Measurements from ENCODE around the gene DHRS3.
"Not testable (repeated sequence)": the region's sequence is repeated elsewhere in the genome, so short reads cannot be mapped to it uniquely, and the experiment has no call there.

DHRS3 gene

GRCh38 chr1:12577020-12577419, 41.0 kb downstream of the DHRS3 start:
- DNase-seq (ENCODE audit: low read depth in 2 of 2), result no peak

- no peak for DNase-seq (ENCODE audit: low read depth in 2 of 2)
These were observed 43.3 kb downstream of the DHRS3 start for GRCh38 chr1:12574757-12575139.

- DNase-seq (ENCODE audit: low read depth in 2 of 2), result no peak
These were observed 44.8 kb downstream of the DHRS3 start for GRCh38 chr1:12573015-12573825.

GRCh38 chr1:12572522-12572921, 45.5 kb downstream of the DHRS3 start:
- no peak for DNase-seq (ENCODE audit: low read depth in 2 of 2)

- DNase-seq (ENCODE audit: low read depth in 2 of 2), result no peak
These were observed 47.7 kb downstream of the DHRS3 start for GRCh38 chr1:12570291-12570690.

GRCh38 chr1:12568009-12568767, 49.8 kb downstream of the DHRS3 start:
- no peak for DNase-seq (ENCODE audit: low read depth in 2 of 2)

- no peak for DNase-seq (ENCODE audit: low read depth in 2 of 2)
These were observed 50.7 kb downstream of the DHRS3 start for GRCh38 chr1:12567288-12567819.

GRCh38 chr1:12566484-12567287, 51.3 kb downstream of the DHRS3 start:
- DNase-seq (ENCODE audit: low read depth in 2 of 2), result no peak

GRCh38 chr1:12565966-12566352, 52.1 kb downstream of the DHRS3 start:
- no peak for DNase-seq (ENCODE audit: low read depth in 2 of 2)

GRCh38 chr1:12565094-12565965, 52.7 kb downstream of the DHRS3 start:
- DNase-seq (ENCODE audit: low read depth in 2 of 2), result no peak

GRCh38 chr1:12564251-12564650, 53.8 kb downstream of the DHRS3 start:
- not testable (repeated sequence) for DNase-seq (ENCODE audit: low read depth in 2 of 2)

GRCh38 chr1:12562955-12563576, 54.9 kb downstream of the DHRS3 start:
- no peak for DNase-seq (ENCODE audit: low read depth in 2 of 2)

GRCh38 chr1:12561121-12561520, 56.9 kb downstream of the DHRS3 start:
- DNase-seq (ENCODE audit: low read depth in 2 of 2), result no peak

GRCh38 chr1:12556957-12557935, 60.8 kb downstream of the DHRS3 start:
- no peak for DNase-seq (ENCODE audit: low read depth in 2 of 2)

GRCh38 chr1:12556368-12556930, 61.6 kb downstream of the DHRS3 start:
- no peak for DNase-seq (ENCODE audit: low read depth in 2 of 2)

GRCh38 chr1:12555411-12556367, 62.3 kb downstream of the DHRS3 start:
- no peak for DNase-seq (ENCODE audit: low read depth in 2 of 2)

GRCh38 chr1:12554521-12555305, 63.3 kb downstream of the DHRS3 start:
- no peak for DNase-seq (ENCODE audit: low read depth in 2 of 2)

Data from stimulated activated CD8-positive, alpha-beta memory T cell treated with anti-CD3 and anti-CD28 coated beads, Interleukin-15, amount 100 ng/mL, for 4 hours (primary cell).